Body of pancreas (tissue), 4 donors: Measurements from ENCODE around the gene CACNG5.

Experiments
- CTCF ChIP-seq, 7 experiments: fragments of 450-650 bp in 4 of 7; fragments of 200-600 bp in 3 of 7; sonication (generic) in 3 of 7; IDR thresholded peaks; one replicate each; pipeline ENCODE4 v1.5.1; 2016 to 2019; ENCODE audit warnings: antibody characterized with exemption in 7 of 7
- POLR2A ChIP-seq, 3 donors: fragments of 450-650 bp; IDR thresholded peaks; one replicate each; pipeline ENCODE4 v1.6.1; 2016; ENCODE audit warnings: antibody characterized with exemption in 3 of 3, mild to moderate bottlenecking in 2 of 3

- no peak for TF ChIP-seq CTCF (IDR thresholded peaks at IDR 0.05)
- peak in 1 of 3 donors; percentile 20 for TF ChIP-seq POLR2A (IDR thresholded peaks at IDR 0.05)
Measured at GRCh38 chr17:66791347-66791746, 43.6 kb upstream of the CACNG5 start.
